ENCODE results near the gene CBFA2T2. TPM values are rescaled to one million over a fixed set of nuclear protein-coding genes. Genes with fewer than 3 reads are reported as not detected.

The CBFA2T2 gene
- polyA plus RNA-seq, 1 donor (not counting 4 experiments of a cell fraction or from before 2014, with no cell fraction given): 6.8 TPM

DNA sequence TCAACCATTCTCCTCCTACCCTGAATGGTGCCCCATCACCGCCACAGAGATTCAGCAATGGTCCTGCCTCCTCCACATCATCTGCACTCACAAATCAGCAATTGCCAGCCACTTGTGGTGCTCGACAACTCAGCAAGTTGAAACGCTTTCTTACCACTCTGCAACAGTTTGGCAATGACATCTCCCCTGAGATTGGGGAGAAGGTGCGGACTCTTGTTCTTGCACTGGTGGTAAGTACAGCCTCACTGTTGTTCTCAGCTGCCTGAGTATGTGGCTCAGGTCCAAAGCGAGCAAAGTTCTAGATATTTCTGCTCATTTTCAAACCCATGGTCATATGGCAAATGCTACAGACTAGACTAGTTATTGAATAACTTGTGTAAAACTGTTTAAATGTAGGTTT lies 121.2 kb downstream of the CBFA2T2 start:
- Histone ChIP-seq H4K20me1 (ENCODE audit: control insufficient read depth, extremely low read depth, insufficient read depth, low read length) (no peaks in the 10 kb centered on the region), H3K9me3 (ENCODE audit: control insufficient read depth, low read depth, low read length) (no peaks in the 10 kb centered on the region), H3K79me2 (ENCODE audit: control insufficient read depth, insufficient read depth, low read length) (no peaks in the 10 kb centered on the region), H3K9me1 (ENCODE audit: control insufficient read depth, extremely low read depth, insufficient read depth, low read length) (no peaks in the 10 kb centered on the region), H3K4me3 (ENCODE audit: control insufficient read depth in 2 of 3, extremely low read depth in 1 of 3, insufficient read depth in 2 of 3, low read depth in 1 of 3, low read length in 3 of 3) (no peak overlapping the region), H3K36me3 (ENCODE audit: control insufficient read depth in 2 of 2, extremely low read depth in 1 of 2, insufficient read depth in 2 of 2, low read length in 2 of 2) (peaks cover 0 to 10% of the 10 kb centered on the region in 2 experiments), H3K4me1 (ENCODE audit: control insufficient read depth, extremely low read depth, insufficient read depth, low read length) (no peaks in the 10 kb centered on the region), H3K9ac (ENCODE audit: control insufficient read depth, extremely low read depth, insufficient read depth, low read length) (no peak overlapping the region), H3K27me3 (ENCODE audit: control insufficient read depth, extremely low read depth, insufficient read depth, low read length) (no peaks in the 10 kb centered on the region), H3K27ac (ENCODE audit: control insufficient read depth, insufficient read depth, low read length) (no peak overlapping the region), H3K4me2 (ENCODE audit: control insufficient read depth, extremely low read depth, insufficient read depth, low read depth, low read length) (no peak overlapping the region), H2AFZ (ENCODE audit: control insufficient read depth, low read length) (no peak overlapping the region)
- dilution Hi-C loops (cut with MboI; ENCODE audit: extremely low pct_ligation_motif_present, low sequenced_read_pairs): no loop called here
- no peak for TF ChIP-seq EZH2 (IDR thresholded peaks at IDR 0.05; ENCODE audit: low read length)
- TF ChIP-seq, protein P1, sequence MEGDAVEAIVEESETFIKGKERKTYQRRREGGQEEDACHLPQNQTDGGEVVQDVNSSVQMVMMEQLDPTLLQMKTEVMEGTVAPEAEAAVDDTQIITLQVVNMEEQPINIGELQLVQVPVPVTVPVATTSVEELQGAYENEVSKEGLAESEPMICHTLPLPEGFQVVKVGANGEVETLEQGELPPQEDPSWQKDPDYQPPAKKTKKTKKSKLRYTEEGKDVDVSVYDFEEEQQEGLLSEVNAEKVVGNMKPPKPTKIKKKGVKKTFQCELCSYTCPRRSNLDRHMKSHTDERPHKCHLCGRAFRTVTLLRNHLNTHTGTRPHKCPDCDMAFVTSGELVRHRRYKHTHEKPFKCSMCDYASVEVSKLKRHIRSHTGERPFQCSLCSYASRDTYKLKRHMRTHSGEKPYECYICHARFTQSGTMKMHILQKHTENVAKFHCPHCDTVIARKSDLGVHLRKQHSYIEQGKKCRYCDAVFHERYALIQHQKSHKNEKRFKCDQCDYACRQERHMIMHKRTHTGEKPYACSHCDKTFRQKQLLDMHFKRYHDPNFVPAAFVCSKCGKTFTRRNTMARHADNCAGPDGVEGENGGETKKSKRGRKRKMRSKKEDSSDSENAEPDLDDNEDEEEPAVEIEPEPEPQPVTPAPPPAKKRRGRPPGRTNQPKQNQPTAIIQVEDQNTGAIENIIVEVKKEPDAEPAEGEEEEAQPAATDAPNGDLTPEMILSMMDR (optimal IDR thresholded peaks at IDR 0.05 in 1 of 3, IDR thresholded peaks at IDR 0.05 in 1 of 3, conservative IDR thresholded peaks at IDR 0.05 in 1 of 3; ENCODE audit: extremely low read depth in 1 of 3, insufficient read depth in 2 of 3, low read length in 3 of 3): no peak
- DNase-seq (ENCODE audit: low read depth, low spot score) (no peak), FAIRE-seq (no peak)

DNA sequence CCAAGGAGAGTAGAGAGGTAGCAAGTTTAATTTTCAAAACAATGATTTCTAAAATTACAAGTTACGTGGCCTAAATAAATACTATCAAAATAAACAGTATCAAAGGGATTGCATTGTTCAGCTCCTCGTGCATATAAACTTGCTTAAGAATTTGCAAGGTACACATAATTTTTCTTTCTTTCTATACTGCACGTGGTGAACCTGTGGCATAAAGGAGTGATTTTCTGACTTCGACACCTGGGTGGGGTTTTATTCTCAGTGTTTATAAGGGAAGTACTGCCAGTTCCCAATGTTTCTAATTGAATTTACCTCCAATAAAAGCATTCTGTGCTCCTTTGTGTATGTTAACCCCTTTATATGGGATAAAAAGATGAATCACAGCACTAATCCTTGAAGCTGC lies 122.1 kb downstream of the CBFA2T2 start:
- no peak for DNase-seq (ENCODE audit: low read depth, low spot score)
- Histone ChIP-seq H3K79me2 (ENCODE audit: control insufficient read depth, insufficient read depth, low read length) (no peaks in the 10 kb centered on the region), H4K20me1 (ENCODE audit: control insufficient read depth, extremely low read depth, insufficient read depth, low read length) (no peaks in the 10 kb centered on the region), H2AFZ (ENCODE audit: control insufficient read depth, low read length) (no peak overlapping the region), H3K4me3 (ENCODE audit: control insufficient read depth in 2 of 3, extremely low read depth in 1 of 3, insufficient read depth in 2 of 3, low read depth in 1 of 3, low read length in 3 of 3) (no peak overlapping the region), H3K27ac (ENCODE audit: control insufficient read depth, insufficient read depth, low read length) (no peak overlapping the region), H3K27me3 (ENCODE audit: control insufficient read depth, extremely low read depth, insufficient read depth, low read length) (no peaks in the 10 kb centered on the region), H3K36me3 (ENCODE audit: control insufficient read depth in 2 of 2, extremely low read depth in 1 of 2, insufficient read depth in 2 of 2, low read length in 2 of 2) (peaks cover 0 to 11% of the 10 kb centered on the region in 2 experiments), H3K4me1 (ENCODE audit: control insufficient read depth, extremely low read depth, insufficient read depth, low read length) (no peaks in the 10 kb centered on the region), H3K9me1 (ENCODE audit: control insufficient read depth, extremely low read depth, insufficient read depth, low read length) (no peaks in the 10 kb centered on the region), H3K9ac (ENCODE audit: control insufficient read depth, extremely low read depth, insufficient read depth, low read length) (no peak overlapping the region), H3K9me3 (ENCODE audit: control insufficient read depth, low read depth, low read length) (no peaks in the 10 kb centered on the region), H3K4me2 (ENCODE audit: control insufficient read depth, extremely low read depth, insufficient read depth, low read depth, low read length) (no peak overlapping the region)
- no peak for FAIRE-seq
- TF ChIP-seq EZH2 (IDR thresholded peaks at IDR 0.05; ENCODE audit: low read length): no peak
- TF ChIP-seq, protein P1 (optimal IDR thresholded peaks at IDR 0.05 in 1 of 3, IDR thresholded peaks at IDR 0.05 in 1 of 3, conservative IDR thresholded peaks at IDR 0.05 in 1 of 3; ENCODE audit: extremely low read depth in 1 of 3, insufficient read depth in 2 of 3, low read length in 3 of 3): no peak
- dilution Hi-C loops (cut with MboI; ENCODE audit: extremely low pct_ligation_motif_present, low sequenced_read_pairs): no loop called here

Measured in keratinocyte (primary cell).